ENCODE results near the gene TMEM154.

DNA sequence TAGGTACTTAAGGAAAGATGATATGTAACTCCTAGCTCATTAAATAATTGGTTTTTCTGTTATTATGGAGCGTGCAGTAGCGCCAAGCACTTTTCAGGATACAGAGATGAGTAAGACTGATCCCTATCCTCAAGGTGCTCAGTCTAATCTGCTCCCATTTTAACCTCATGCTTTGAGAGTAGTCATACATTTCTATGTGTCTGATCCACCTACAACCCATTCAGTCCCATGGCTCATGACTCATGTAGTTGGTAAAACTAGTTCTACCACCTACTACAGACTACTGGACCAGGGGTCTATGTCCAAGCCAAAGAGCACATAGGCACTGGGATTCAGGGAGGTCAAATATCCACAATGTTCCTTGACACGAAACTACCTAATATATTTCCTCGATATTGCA lies 60.8 kb downstream of the TMEM154 start:
- TF ChIP-seq, protein P1, sequence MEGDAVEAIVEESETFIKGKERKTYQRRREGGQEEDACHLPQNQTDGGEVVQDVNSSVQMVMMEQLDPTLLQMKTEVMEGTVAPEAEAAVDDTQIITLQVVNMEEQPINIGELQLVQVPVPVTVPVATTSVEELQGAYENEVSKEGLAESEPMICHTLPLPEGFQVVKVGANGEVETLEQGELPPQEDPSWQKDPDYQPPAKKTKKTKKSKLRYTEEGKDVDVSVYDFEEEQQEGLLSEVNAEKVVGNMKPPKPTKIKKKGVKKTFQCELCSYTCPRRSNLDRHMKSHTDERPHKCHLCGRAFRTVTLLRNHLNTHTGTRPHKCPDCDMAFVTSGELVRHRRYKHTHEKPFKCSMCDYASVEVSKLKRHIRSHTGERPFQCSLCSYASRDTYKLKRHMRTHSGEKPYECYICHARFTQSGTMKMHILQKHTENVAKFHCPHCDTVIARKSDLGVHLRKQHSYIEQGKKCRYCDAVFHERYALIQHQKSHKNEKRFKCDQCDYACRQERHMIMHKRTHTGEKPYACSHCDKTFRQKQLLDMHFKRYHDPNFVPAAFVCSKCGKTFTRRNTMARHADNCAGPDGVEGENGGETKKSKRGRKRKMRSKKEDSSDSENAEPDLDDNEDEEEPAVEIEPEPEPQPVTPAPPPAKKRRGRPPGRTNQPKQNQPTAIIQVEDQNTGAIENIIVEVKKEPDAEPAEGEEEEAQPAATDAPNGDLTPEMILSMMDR (IDR thresholded peaks at IDR 0.05), result no peak
- TF ChIP-seq POLR2AphosphoS5 (IDR thresholded peaks at IDR 0.05) (no peak), POLR2A (IDR thresholded peaks at IDR 0.05) (no peak), EP300 (IDR thresholded peaks at IDR 0.05) (no peak)

Data from sigmoid colon (tissue), 4 donors.